GM21529 (cell line): ENCODE measurements around the gene ADCYAP1.

ENCODE experiments used
- ATAC-seq: cut with Tn5 transposase; IDR thresholded peaks from one replicate; pipeline ENCODE4 v1.9.1; 2021; ENCODE audit not compliant: unreplicated experiment

ADCYAP1 gene

GRCh38 chr18:959854-960253 lies 55.2 kb downstream of the ADCYAP1 start:
- ATAC-seq: no peak
